HG02610 (cell line): ENCODE results near the gene AHRR.

Experiments used
- ATAC-seq: cut with Tn5 transposase; IDR thresholded peaks from one replicate; pipeline ENCODE4 v1.9.1; 2021; ENCODE audit warnings: mild to moderate bottlenecking, moderate library complexity; ENCODE audit not compliant: unreplicated experiment

The AHRR gene

DNA sequence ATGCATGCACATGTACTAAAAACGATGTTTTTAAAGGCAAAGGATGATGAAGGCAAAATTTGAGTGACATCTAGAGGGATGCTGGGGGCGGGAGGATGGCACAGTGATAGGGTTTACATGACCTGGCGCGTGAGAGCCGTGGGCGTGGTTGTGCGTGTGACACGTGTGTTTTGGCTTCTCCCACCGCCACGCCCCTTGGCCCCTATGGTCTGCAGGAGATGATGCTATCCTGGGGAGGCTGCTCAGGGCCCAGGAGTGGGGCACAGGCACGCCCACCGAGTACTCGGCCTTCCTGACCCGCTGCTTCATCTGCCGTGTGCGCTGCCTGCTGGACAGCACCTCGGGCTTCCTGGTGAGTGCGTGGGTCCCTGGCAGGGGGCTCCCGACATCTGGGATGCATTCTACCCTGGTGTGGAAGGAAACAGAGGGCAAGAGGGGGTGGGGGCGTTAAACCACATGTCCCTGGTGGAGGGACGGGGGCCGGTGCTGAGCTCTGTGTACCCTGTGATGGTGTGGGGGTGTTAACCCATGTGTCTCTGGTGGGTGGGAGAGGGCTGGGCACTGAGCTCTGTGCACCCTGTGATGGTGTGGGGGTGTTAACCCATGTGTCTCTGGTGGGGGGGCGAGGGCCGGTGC lies 102.2 kb downstream of the AHRR start:
- no peak for ATAC-seq

DNA sequence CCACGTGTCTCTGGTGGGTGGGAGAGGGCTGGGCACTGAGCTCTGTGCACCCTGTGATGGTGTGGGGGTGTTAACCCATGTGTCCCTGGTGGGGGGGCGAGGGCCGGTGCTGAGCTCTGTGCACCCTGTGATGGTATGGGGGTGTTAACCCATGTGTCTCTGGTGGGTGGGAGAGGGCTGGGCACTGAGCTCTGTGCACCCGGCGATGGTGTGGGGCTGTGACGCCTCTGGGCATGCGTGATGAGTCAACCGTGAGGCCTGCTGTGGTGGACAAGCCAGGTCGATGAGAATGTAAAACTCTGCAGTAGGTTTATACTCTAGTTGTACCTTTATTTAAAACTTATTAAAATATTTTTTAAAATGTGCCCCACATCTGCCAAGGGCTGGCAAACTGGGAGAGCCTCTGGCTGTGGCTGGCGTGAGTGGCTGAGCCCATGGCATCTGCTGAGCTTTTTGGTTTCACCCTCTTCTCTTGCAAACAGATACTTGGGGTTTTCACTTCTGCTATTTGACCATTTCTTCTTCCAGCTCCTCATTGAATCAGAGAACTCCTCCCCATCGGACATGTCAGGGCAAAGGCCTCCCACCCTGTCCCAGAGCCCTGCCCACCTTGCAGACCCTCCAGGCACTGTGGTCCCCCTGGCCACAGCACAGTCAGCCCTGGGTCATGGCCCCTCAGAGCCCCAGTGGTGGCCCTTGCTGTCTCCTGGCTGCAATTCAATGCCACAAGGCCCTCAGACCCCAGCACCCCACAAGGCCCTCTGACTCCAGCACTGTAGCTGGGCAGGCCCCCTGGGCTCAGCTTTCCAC lies 103.0 kb downstream of the AHRR start:
- ATAC-seq = peak; percentile 77

DNA sequence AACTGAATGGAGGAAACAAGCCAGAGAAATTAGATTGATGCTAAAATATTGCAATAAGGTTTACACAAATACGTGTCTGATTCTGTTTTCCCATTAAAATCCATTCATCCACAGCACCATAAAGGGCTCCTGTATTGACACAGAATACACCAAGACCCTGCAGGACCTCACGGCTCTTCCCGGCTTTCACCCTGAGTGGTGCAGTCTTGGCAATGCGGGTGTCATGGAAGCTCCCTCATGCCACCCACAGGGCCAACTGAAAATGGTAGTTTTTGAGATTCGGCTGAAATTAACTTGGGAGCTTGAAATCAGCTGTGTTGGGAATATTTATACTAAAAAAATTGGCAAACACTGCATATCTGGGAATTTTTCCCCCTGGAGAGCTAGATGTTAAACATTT lies 104.2 kb downstream of the AHRR start:
- no peak for ATAC-seq

DNA sequence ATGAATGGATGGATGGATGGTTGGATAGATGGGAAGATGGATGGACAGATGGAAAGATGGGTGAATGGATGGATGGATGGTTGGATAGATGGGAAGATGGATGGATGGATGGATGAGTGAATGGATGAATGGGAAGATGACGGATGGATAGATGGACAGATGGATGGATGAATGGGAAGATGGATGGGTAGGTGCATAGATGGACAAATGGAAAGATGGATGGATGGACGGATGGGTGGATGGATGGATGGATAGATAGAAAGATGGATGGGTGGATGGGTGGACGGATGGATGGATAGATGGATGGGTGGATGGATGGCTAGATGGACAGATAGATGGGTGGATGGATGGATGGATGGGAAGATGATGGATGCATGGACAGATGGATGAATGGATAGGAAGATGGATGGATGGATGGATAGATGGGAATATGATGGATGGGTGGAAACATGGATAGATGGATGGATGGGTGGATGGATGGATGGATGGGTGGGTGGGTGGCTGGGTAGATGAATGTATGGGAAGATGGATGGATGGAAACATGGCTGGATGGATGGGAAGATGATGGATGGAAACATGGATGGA lies 105.0 kb downstream of the AHRR start:
- ATAC-seq = no peak

DNA sequence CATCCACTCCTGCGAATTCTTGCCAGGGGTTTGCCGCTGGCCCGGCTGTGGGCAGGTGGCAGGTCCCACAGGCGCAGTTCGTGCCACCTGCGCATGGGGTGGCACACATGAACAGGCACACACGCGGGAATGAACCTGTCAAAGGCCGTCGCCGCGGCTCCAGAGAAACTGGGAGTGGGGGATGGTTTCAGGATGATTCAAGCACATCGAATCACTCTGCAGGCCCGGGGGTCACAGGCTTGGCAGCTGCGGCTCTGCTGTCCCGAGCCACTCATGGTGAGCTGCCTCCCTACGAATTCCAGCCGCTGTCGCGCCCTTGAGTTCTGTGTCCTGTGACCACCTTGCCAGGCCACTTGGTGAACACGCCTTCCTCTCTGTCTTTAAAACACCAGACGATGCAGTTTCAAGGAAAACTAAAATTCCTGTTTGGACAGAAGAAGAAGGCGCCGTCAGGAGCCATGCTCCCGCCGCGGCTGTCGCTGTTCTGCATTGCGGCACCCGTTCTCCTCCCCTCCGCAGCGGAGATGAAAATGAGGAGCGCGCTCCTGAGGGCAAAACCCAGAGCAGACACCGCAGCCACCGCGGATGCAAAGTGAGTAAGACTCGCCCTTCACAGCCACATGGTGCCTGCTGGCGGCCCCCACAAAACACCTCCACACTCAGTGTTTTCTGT lies 106.0 kb downstream of the AHRR start:
- ATAC-seq = no peak

DNA sequence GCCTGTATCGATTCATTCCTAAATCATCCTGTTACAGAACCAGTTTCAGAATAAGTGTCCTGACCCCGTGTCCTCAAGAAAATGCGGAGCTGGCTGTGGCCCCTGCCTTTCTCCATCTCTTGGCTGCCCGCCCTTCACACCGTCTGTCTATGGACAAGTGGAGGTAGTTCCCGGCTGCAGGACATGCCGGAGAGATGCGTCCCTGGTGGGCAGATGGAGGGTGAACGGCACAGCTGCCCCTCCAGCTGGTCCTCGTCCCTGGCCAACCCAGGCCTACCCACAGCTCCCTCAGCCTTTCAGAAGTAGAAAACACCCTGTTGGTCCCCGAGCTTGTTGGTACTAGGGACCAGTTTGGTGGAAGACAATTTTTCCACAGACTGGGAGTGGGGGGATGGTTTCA lies 106.7 kb downstream of the AHRR start:
- no peak for ATAC-seq

DNA sequence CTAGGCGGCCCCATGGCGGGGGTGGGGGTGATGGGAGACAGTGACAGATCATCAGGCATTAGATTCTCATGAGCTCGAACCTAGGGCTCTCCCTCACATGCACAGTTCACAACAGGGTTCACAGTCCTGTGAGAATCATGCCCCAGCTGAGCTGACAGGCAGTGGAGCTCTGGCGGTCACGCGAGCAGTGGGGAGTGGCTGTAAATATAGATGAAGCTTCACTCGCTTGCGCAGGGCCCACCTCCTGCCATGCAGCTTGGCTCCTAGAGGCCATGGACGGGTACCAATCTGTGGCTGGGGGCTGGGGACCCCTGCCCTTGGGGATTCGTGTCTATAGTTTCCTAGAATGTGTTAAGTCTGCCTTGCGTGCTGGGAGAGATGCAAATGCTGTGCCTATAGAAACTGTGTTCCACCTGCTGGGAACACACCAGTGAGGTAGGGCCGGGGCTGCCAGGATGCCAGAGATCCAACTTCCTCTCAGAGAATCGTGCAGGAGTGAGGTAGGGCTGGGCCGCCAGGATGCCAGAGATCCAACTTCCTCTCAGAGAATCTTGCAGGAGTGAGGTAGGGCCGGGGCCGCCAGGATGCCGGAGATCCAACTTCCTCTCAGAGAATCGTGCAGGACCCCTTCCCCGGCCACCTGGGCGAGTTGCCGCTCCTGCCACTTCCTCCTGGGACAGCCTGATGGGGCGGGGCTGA lies 107.4 kb downstream of the AHRR start:
- no peak for ATAC-seq

DNA sequence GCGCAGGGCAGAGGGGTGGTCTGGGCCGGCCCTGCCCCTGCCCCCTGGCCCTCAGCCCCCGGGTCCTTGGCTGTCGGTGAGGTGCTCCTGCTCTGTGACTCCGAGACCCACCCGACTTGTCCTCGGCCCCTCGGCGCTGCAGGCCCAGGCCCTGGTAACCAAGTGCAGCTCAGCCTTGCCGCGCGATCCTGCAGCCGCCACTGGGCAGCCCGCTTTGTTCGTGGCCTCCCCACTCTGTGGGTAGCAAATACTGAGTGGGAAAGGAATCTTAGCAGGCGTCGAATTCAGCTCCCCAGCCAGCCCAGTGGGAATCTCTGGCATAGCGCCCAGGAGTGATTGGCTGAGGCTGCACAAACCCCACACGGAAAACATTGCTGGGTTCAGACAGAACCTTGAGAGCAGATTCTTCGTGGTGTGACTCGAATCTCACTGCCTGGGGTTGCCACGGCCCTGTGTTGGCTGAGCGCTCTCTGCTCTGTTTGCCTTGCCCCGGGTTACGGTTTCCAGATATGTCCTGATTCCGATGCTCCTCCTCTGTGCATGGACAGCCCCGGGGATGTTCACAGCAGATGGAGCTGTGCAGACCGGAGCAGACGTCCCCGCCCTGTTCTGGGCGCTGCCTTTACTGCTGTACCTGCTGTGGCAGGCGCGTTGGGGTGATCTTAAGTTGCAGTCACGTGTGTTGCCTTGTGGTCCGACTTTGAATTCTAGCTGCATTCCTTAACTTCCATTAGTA lies 108.1 kb downstream of the AHRR start:
- no peak for ATAC-seq

DNA sequence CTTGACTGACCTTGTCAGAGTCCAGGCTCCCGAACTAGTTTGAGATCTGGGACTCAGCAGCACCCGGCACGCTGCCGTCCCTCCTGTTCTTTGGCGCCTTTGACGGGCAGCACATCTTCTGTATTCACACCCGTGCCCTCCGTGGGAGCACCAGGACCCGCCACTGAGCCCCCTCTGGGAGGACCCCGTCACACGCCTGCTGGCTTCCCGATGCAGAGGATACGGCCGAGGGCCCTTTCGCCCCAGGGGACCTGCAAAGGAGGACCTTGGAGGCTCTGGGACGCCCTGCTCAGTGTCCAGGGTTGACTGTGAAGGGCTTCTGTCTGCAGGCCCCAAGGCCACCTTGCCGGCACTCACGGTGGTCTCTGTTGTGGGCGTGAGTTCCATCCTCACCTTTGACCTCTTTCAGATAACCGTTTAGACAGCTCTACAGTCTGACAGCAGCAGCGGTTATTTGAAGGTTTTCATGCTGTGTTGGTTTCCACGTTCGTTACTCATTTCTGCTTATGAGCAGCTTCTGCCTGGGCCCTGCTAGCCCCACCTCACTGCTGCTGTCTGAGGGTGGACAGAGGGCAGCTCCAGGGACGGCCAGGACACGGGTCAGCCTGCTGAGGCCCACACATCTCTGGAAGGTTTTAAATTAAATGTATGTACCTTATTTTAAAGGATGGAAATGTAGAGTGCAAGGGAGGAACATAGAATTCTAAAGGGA lies 108.9 kb downstream of the AHRR start:
- no peak for ATAC-seq

DNA sequence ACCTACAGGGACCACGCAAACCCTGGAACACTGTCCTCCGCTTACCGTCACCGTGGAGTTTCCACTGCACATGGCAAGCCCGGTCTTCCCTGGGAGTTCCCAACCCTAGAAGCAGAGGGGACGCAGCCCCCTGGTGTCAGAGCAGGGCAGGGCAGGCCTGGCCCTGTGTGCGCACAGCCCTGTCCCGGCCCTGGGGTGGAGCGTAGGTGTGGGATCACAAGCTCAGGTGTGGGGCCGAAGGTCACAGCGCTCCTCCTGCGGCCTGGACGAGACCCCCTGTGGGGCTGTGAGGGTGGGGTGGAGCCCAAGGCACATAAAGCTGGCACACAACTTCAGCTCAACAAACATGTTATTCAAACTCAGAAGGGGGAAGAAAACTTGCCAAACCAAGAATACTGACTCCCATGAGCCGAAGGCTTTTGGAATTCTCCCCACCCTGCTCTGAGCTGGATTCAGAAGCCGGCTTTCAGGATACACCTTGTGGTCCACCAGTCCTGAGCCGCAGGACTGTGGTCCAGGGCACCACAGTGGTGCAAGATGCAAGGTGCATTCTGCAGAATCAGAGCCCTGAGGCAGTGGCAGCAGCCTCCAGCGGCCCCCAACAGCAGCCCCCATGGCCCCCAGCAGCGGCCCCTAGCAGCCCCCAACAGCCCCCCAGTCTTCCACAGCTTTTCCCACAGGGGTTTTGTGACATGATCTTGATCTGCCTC lies 109.6 kb downstream of the AHRR start:
- ATAC-seq = peak; percentile 63

DNA sequence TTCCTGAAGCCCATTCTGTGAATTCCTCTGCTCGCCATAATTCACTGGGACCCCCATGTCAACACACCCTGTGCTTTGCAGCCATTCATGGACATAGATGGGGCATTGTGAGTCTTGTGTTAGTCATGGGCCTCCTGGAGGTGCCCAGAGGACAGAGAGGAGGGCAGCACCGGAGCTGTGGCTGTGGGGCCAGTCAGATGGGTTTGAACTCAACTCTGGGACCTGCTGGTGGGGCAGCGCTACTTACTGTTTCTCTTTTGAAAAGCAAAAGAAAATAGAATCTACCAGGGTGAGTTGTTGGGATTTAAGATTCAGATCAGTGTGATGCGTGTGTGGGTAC lies 110.2 kb downstream of the AHRR start:
- no peak for ATAC-seq

DNA sequence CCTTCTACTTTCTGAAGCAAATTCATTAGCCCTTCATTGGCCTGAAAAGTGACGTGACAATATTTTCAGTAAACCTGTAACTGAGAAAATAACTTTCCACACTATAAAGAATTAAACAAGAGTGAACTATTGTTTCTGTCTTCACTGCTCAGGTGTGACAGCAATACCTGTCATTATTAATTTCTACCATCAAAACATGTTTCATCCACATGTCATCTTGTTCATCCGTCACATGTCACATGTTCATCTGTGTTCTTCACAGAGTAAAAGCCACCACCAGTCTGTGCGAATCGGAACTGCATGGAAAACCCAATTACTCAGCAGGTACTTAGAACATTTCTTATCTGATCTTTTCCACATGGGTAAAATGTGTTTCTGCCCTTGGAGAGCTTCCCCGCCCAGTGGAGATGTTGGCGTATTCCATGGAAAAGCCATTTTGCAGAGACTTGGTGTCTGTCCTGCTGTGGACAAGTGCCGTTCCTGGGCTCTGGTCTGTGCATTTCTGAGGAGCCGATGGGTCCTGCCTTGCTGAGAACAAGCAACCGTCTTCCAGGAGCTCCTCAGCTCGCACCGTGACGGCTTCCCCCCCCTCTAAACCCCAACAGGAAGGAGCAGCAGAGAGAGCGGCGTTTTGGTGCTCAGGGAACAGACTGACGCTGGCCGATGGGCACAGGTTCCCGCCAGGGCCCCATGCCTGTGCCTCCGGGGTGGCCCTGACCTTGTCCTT lies 110.8 kb downstream of the AHRR start:
- no peak for ATAC-seq

DNA sequence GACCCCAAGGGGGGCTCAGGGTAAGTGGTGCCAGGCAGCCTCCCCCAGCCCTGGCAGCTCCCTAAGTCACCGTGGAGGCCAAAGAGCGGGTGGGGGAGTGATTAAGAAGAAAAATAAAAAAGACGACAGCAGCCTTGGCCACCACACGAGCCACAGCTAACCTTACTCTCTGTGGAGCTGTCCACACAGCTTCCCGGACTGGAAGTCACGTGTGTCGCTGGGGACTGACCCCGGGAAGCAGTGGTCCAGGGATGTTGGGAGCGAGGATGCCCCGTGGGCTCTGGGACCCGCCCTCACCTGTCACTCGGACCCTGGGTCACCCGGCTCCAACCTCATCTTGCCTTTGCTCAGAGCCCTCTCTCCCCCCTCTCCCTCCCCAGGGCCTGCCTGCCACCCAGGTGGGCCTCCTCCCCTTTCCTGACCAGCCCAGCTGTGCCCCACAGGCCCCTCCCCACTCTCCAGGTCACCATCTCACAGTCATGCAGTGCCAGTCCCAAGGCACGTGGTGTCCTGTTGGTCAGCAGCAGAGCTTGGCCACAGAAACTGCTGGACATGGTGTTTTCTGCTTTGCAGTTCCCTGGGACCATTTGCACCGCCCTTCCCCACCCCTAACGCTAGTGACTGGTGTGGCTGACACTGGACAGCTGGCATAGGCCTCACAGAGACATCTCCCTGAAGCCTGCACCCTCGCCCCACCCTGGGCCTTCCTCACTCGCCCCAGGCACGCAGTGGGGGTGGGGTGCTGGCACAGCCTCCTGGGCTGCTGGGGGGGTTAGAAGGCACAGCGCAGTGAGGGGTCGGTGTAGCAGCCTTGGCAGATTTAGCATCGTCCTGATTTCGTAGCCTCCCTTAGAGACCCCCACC lies 111.6 kb downstream of the AHRR start:
- ATAC-seq = no peak

DNA sequence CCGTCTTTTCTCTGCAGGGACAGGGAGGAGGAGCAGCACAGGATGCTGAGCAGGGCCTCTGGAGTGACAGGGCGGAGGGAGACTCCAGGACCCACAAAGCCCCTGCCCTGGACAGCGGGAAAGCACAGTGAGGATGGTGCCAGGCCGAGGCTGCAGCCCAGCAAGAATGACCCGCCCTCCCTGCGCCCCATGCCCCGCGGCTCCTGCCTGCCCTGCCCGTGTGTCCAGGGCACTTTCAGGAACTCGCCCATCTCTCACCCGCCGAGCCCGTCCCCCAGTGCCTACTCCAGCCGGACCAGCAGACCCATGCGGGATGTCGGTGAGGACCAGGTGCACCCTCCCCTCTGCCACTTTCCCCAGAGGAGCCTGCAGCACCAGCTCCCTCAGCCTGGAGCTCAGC lies 112.3 kb downstream of the AHRR start:
- no peak for ATAC-seq

DNA sequence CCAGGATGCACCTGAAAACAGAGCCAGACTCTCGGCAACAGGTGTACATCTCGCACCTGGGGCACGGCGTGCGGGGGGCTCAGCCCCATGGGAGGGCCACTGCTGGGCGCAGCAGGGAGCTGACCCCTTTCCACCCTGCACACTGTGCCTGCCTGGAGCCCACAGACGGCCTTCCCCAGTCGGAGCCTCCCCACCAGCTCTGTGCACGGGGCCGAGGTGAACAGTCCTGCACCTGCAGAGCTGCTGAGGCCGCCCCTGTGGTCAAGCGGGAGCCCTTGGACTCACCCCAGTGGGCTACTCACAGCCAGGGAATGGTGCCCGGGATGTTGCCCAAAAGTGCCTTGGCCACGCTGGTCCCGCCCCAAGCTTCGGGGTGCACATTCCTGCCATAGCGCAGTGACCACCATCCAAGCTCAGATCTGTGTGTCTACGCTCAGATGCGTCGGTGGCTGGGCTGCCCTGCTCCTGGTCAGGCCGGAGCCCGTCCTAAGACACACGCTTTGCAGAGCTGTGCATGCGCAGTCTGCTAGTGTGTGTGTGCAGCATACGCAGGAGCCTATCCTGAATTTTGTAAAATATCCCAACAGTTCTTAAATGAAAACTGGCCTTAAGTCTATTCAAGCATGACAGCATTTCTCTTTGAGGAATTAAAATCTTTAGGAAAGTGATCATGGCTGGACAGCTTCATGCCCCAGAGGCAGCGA lies 113.1 kb downstream of the AHRR start:
- ATAC-seq = no peak

DNA sequence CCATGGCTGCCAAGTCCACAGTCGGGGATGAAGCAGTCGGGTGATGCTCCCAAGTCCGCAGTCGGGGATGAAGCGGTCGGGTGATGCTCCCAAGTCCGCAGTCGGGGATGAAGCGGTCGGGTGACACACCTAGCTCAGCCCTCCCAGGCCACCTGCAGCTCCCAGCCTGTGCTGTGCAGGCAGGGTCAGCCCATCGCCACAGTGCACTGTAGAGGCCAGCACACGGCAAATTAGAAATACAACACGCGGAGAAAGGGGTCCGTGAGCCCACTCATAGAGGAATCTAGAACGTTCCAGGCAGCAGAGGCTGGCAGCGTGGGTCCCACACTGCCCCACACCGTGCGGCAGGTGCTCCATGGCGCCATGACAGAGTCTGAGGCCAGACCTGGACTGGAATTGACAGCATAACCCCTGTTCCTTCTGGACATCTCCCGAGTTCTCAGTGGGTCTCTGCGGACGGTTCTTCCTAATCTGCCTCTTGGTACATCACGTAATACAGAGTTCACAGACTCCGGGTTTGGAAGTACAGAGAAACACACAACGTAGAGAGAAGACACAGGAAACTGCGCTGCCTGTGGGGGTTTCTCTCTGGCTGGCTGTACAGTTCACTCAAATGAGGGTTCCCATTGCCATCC lies 113.8 kb downstream of the AHRR start:
- ATAC-seq = no peak
